Retina (tissue), 1 donor: ENCODE results near the gene PDZD2.
"Not testable (repeated sequence)": the region's sequence is repeated elsewhere in the genome, so short reads cannot be mapped to it uniquely, and the experiment has no call there.

Source experiments
- DNase-seq: peaks from one replicate; pipeline ENCODE4 v3.0.0-alpha.2; 2016

The PDZD2 gene

GRCh38 chr5:31638748-31639418, at the start of gene PDZD2:
Gene PDZD2 (plus strand): TSS chr5:31639131.
- DNase-seq: peak; percentile 90

- DNase-seq: no peak
Measured at GRCh38 chr5:31593665-31594064, 45.3 kb upstream of the PDZD2 start.

- DNase-seq: no peak
Measured at GRCh38 chr5:31596354-31596753, 42.6 kb upstream of the PDZD2 start.

GRCh38 chr5:31598640-31599611, 40.0 kb upstream of the PDZD2 start:
- DNase-seq: no peak

GRCh38 chr5:31602305-31602704, 36.6 kb upstream of the PDZD2 start:
- DNase-seq: not testable (repeated sequence)

- DNase-seq: no peak
Measured at GRCh38 chr5:31604240-31604639, 34.7 kb upstream of the PDZD2 start.

- DNase-seq: no peak
Measured at GRCh38 chr5:31604644-31605043, 34.3 kb upstream of the PDZD2 start.

- no peak for DNase-seq
Measured at GRCh38 chr5:31605920-31606319, 33.0 kb upstream of the PDZD2 start.

- no peak for DNase-seq
Measured at GRCh38 chr5:31607546-31607945, 31.4 kb upstream of the PDZD2 start.

- DNase-seq: no peak
Measured at GRCh38 chr5:31611002-31611401, 27.9 kb upstream of the PDZD2 start.

- DNase-seq: no peak
Measured at GRCh38 chr5:31613651-31614050, 25.3 kb upstream of the PDZD2 start.

- DNase-seq: no peak
Measured at GRCh38 chr5:31614151-31615020, 24.5 kb upstream of the PDZD2 start.

GRCh38 chr5:31617867-31618266, 21.1 kb upstream of the PDZD2 start:
- DNase-seq: peak; percentile 60

GRCh38 chr5:31620026-31620425, 18.9 kb upstream of the PDZD2 start:
- no peak for DNase-seq

- no peak for DNase-seq
Measured at GRCh38 chr5:31623249-31623648, 15.7 kb upstream of the PDZD2 start.

- no peak for DNase-seq
Measured at GRCh38 chr5:31625394-31625793, 13.5 kb upstream of the PDZD2 start.

- DNase-seq: no peak
Measured at GRCh38 chr5:31626156-31626555, 12.8 kb upstream of the PDZD2 start.

- DNase-seq: no peak
Measured at GRCh38 chr5:31626604-31627234, 12.2 kb upstream of the PDZD2 start.

- DNase-seq: peak; percentile 71
Measured at GRCh38 chr5:31630931-31631330, 8.0 kb upstream of the PDZD2 start.

- DNase-seq: no peak
Measured at GRCh38 chr5:31632460-31632859, 6.5 kb upstream of the PDZD2 start.

GRCh38 chr5:31635446-31635845, 3.5 kb upstream of the PDZD2 start:
- no peak for DNase-seq

- peak; percentile 30 for DNase-seq
Measured at GRCh38 chr5:31637851-31638250, 1.1 kb upstream of the PDZD2 start.

- no peak for DNase-seq
Measured at GRCh38 chr5:31638345-31638744, 586 bp upstream of the PDZD2 start.
